SK-N-SH (cell line): Measurements from ENCODE around the gene FAM219A.

ENCODE experiments used
- FOXM1 ChIP-seq: IDR thresholded peaks from 2 replicates; pipeline ENCODE4 v1.4.0; 2012; ENCODE audit warnings: low read depth, mild to moderate bottlenecking
- MXI1 ChIP-seq: IDR thresholded peaks from 2 replicates; pipeline ENCODE4 v1.6.1; 2012; ENCODE audit warnings: mild to moderate bottlenecking, low read depth, low read length, improper control_type of control experiment
- RFX5 ChIP-seq: IDR thresholded peaks from 2 replicates; pipeline ENCODE4 v1.6.1; 2012; ENCODE audit warnings: mild to moderate bottlenecking, improper control_type of control experiment, low read length
- SIN3A ChIP-seq: IDR thresholded peaks from 2 replicates; pipeline ENCODE4 v1.6.1; 2012; ENCODE audit warnings: low read depth, mild to moderate bottlenecking, low read length, moderate library complexity, borderline replicate concordance
- SMC3 ChIP-seq: IDR thresholded peaks from 2 replicates; pipeline ENCODE4 v1.6.1; 2012; ENCODE audit warnings: low read depth, low read length, improper control_type of control experiment
- TCF12 ChIP-seq: IDR thresholded peaks from 2 replicates; pipeline ENCODE4 v1.4.0; 2012
- TEAD4 ChIP-seq: IDR thresholded peaks from 2 replicates; pipeline ENCODE4 v1.4.0; 2012; ENCODE audit warnings: mild to moderate bottlenecking, borderline replicate concordance; ENCODE audit not compliant: insufficient read depth
- YY1 ChIP-seq: IDR thresholded peaks from 2 replicates; pipeline ENCODE4 v1.4.0; 2012; ENCODE audit warnings: low read depth, mild to moderate bottlenecking
- TF ChIP-seq, protein P1 (sequence below): fragments of 200-600 bp; sonication (generic); IDR thresholded peaks from 2 replicates; pipeline ENCODE4 v1.6.1; 2017; ENCODE audit warnings: antibody characterized with exemption, mild to moderate bottlenecking, moderate library complexity
- TF ChIP-seq, protein P2 (sequence below): fragments of 150-350 bp; IDR thresholded peaks from 2 replicates; pipeline ENCODE4 v1.6.1; 2017; ENCODE audit warnings: antibody characterized with exemption, low read length, low read depth, borderline replicate concordance

DNA sequence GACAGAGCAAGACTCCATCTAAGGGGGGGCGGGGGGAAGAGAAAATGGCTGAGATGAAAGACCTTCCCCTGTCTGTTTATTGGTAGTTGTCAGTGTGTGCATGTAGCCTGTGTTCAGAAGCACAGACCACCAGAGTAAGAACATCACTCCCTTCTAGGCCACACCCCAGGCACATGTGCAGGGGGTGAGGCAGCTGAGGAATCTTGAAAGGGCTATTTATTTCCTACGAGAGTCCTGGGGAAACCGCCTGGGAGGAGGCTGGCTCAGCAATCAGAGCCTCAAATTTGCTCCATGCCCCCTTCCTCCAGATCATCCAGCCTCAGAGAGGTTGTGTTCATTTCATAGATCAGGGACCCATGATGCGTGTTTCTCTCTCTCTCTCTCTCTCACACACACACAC is 88.7 kb downstream of the FAM219A start:
- TF ChIP-seq TCF12 (no peak), TEAD4 (no peak), SIN3A (no peak), RFX5 (no peak), FOXM1 (no peak), SMC3 (no peak), MXI1 (no peak), YY1 (no peak)
- TF ChIP-seq, protein P1, sequence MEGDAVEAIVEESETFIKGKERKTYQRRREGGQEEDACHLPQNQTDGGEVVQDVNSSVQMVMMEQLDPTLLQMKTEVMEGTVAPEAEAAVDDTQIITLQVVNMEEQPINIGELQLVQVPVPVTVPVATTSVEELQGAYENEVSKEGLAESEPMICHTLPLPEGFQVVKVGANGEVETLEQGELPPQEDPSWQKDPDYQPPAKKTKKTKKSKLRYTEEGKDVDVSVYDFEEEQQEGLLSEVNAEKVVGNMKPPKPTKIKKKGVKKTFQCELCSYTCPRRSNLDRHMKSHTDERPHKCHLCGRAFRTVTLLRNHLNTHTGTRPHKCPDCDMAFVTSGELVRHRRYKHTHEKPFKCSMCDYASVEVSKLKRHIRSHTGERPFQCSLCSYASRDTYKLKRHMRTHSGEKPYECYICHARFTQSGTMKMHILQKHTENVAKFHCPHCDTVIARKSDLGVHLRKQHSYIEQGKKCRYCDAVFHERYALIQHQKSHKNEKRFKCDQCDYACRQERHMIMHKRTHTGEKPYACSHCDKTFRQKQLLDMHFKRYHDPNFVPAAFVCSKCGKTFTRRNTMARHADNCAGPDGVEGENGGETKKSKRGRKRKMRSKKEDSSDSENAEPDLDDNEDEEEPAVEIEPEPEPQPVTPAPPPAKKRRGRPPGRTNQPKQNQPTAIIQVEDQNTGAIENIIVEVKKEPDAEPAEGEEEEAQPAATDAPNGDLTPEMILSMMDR: no peak
- TF ChIP-seq, protein P2, sequence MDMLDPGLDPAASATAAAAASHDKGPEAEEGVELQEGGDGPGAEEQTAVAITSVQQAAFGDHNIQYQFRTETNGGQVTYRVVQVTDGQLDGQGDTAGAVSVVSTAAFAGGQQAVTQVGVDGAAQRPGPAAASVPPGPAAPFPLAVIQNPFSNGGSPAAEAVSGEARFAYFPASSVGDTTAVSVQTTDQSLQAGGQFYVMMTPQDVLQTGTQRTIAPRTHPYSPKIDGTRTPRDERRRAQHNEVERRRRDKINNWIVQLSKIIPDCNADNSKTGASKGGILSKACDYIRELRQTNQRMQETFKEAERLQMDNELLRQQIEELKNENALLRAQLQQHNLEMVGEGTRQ: no peak
